ENCODE measurements around the gene TMEM72.
A peak's percentile ranks its signal among the peaks of the same experiment; 100 is the strongest.

Gene TMEM72

DNA sequence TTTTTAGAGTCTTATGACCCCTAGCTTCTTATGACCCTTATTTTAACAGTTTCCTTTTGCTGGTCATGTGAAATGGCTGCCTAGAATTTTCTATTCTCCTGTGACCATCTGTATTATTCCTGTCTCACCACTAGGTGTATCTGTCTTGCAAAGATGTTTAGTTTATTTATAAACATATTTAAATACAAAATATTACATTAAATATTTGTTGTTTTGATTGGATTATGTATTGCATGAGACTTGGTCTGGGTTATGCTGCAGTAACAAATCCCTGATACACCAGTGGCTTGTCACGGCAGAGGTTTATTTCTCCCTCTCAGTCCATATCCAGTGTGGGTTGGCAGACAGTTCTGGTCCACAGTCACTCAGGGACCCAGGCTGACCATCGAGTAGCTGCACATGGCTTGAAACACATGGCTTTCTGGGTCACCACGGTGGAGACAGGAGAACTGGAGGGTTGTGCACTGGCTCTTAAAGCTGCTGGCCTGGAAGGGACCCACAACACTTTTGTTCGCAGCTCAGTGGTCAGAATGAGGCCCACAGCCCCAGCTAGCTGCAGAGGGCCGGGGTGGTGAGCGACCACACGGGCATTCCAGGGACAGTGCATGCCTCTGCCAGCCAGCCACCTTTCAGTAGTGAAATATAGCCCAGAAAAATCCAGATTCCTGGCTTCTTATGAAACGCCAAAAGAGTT, 55.8 kb downstream of the TMEM72 start:
- TF ChIP-seq, protein P1, sequence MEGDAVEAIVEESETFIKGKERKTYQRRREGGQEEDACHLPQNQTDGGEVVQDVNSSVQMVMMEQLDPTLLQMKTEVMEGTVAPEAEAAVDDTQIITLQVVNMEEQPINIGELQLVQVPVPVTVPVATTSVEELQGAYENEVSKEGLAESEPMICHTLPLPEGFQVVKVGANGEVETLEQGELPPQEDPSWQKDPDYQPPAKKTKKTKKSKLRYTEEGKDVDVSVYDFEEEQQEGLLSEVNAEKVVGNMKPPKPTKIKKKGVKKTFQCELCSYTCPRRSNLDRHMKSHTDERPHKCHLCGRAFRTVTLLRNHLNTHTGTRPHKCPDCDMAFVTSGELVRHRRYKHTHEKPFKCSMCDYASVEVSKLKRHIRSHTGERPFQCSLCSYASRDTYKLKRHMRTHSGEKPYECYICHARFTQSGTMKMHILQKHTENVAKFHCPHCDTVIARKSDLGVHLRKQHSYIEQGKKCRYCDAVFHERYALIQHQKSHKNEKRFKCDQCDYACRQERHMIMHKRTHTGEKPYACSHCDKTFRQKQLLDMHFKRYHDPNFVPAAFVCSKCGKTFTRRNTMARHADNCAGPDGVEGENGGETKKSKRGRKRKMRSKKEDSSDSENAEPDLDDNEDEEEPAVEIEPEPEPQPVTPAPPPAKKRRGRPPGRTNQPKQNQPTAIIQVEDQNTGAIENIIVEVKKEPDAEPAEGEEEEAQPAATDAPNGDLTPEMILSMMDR (IDR thresholded peaks at IDR 0.05; ENCODE audit: insufficient read depth, low read depth, low read length, missing control alignments), result peak; percentile 5
- no peak for DNase-seq (ENCODE audit: low read depth)

DNA sequence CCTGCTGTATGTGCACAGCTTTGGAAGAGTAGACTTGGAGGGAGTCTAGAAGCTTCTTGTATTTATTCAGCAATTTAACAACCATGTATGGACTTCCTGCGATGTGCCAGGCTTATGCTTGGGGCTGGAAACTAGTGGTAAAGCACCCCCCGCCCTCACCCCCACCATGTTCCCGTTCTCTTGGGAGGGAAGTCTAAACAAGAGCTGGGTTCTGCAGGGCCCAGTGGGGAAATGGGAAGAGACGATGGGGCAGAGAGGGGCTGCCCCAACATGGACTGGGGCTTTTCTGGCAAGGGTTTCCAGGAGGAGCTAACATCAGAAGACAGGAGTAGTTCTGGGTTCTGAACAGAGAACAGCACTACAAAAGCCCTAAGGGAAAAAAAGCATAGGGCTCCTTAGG, 56.5 kb downstream of the TMEM72 start:
- H3K4me3 ChIP-seq (ENCODE audit: low read length), result no peak overlapping the region
- TF ChIP-seq, protein P1 (IDR thresholded peaks at IDR 0.05; ENCODE audit: insufficient read depth, low read depth, low read length, missing control alignments), result no peak
- no peak for DNase-seq (ENCODE audit: low read depth)

More for the DNA sequence above, 55.8 kb downstream of the TMEM72 start:
- H3K4me3 ChIP-seq (ENCODE audit: low read length), result no peak overlapping the region

DNA sequence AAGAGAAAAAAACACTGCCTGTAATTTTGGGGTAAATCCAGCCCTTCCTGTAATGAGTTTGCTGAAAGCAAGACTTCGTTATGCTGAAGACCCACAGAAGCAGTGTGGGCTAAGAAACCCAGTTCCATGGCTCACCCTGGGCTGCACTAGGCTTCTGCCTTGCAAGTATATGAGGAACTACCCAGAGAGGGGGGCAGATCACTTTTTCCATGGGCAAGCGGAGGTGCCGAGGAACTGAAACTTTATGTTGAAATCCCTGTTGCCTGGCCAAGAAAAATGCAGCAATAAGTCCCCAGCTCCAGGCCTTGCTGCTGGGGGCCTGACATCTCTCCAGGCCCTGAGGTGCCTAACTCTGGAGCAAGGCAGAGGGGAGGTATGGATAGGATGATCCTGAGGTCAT, 57.0 kb downstream of the TMEM72 start:
- TF ChIP-seq, protein P1 (IDR thresholded peaks at IDR 0.05; ENCODE audit: insufficient read depth, low read depth, low read length, missing control alignments), result no peak
- no peak overlapping the region for H3K4me3 ChIP-seq (ENCODE audit: low read length)
- DNase-seq (ENCODE audit: low read depth), result no peak

DNA sequence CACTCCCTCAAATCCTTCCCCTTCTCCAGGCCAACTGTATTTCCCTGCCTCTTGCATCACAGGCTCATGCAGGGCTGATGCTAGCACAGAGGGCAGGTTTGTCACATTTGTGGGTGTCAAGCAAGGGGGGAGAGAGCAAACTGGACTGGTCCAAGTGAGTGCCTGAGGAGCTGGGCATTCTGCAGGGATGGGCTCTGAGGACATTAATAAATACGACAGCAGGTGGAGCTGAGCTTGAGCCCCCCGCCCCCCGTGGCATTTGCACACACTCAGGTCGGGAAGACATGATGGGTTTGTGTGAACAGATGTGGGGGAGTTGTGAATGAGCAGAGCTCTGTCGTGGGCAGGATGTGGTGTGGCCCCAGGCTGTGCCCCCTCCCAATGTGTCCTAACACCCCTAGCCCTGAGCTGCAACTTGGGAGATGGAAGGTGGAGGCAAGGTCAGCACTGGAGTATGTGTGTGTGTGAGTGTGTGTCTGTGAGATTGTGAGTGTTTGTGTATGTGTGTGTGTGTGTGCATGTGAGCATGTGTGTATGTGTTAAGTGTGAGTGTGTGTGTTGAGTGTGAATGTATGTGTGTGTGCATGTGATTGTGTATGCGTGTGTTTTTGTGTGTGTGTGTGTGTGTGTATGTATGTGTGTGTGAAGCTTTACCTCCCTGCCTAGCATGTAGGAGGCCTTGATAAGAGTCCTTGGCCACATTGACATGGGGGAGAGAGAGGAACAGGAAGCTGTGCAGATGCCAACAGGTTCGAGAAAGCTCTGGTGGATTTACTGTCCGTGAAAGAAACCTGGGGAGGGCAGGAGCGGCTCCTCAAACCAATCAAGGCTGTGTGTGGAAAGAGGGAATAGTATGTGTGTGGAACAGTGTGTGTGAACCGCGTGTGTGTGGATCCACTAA, 57.6 kb downstream of the TMEM72 start:
- no peak overlapping the region for H3K4me3 ChIP-seq (ENCODE audit: low read length)
- TF ChIP-seq, protein P1 (IDR thresholded peaks at IDR 0.05; ENCODE audit: insufficient read depth, low read depth, low read length, missing control alignments), result no peak
- no peak for DNase-seq (ENCODE audit: low read depth)

DNA sequence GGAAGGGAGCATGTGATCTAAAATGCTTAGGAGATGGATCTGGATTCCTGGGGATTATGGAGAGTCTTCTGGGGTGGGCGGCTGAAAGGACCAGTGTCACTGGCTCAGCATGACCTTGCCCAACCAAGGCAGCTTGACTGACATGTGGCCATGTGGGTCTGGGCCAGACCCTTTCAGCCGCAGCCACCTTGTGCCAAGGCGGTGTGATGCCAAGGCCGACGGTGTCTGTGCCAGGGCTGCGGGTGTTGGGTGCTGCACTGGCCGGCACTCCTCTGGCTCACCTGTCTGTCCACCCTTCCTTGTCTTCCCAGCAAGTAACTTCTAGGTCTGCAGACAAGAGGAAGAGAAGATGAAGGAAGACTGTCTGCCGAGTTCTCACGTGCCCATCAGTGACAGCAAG, 58.7 kb downstream of the TMEM72 start:
- TF ChIP-seq, protein P1 (IDR thresholded peaks at IDR 0.05; ENCODE audit: insufficient read depth, low read depth, low read length, missing control alignments), result no peak
- no peak overlapping the region for H3K4me3 ChIP-seq (ENCODE audit: low read length)

DNA sequence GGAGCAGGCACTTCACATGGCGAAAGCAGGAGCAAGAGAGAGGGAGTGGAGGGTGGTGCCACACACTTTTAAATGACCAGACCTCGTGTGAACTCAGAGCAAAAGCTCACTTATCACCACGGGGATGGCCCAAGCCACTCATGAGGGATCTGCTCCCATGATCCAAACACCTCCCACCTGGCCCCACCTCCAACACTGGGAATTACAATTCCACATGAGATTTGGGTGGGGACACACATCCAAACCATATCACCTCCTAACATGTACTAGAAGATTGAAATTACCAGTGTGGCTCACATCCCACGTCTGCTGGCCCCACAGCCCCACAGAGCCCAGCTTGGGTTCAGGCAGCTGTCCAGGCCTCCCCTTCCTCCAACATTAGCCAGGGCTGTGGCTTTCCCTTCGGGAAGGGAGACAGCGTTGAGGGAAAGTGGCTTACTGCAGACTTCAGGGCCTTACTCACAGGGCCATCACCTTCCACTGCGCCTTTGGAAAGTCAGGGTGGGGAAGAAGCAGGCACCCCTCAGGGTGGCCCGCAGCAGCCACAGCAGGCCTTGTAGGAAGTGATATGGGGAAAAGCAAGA, 59.8 kb downstream of the TMEM72 start:
- H3K4me3 ChIP-seq (ENCODE audit: low read length), result no peak overlapping the region
- TF ChIP-seq, protein P1 (IDR thresholded peaks at IDR 0.05; ENCODE audit: insufficient read depth, low read depth, low read length, missing control alignments), result no peak
- no peak for DNase-seq (ENCODE audit: low read depth)

More for the DNA sequence above, 58.7 kb downstream of the TMEM72 start:
- DNase-seq (ENCODE audit: low read depth), result no peak

All from epithelial cell of esophagus (primary cell).